Lung (tissue), 12 donors: ENCODE data around the gene CNTN5. TPM values are rescaled to one million over a fixed set of nuclear protein-coding genes. Genes with fewer than 3 reads are reported as not detected.

Experiments used
- ATAC-seq: fragments of 200-7000 bp; cut with Tn5 transposase; one replicate; pipeline ENCODE4 v1.9.1; 2020; ENCODE audit warnings: moderate number of reproducible peaks; ENCODE audit not compliant: insufficient read depth, low FRiP score
- DNase-seq, 3 donors: peaks; one replicate each; pipeline ENCODE4 v3.0.0-alpha.2; 2013 to 2017
- H3K27ac ChIP-seq, 2 donors: one replicate each; pipeline ENCODE4 v1.5.1; 2013; ENCODE audit warnings: mild to moderate bottlenecking in 2 of 2, moderate library complexity in 2 of 2, control low read depth in 1 of 2, inconsistent platforms in 1 of 2, low read depth in 1 of 2, low read length in 1 of 2
- H3K27me3 ChIP-seq, 3 donors: one replicate each; pipeline ENCODE4 v1.5.1; 2013; ENCODE audit warnings: low read length in 2 of 3; ENCODE audit not compliant: control insufficient read depth in 3 of 3, insufficient read depth in 3 of 3
- H3K36me3 ChIP-seq, 4 donors: one replicate each; pipeline ENCODE4 v1.5.1; 2013; ENCODE audit warnings: low read length in 4 of 4, mild to moderate bottlenecking in 1 of 4, moderate library complexity in 1 of 4; ENCODE audit not compliant: control insufficient read depth in 4 of 4, insufficient read depth in 4 of 4
- H3K4me1 ChIP-seq, 5 donors: one replicate each; pipeline ENCODE4 v1.5.1; 2013; ENCODE audit warnings: low read length in 5 of 5, mild to moderate bottlenecking in 2 of 5, moderate library complexity in 1 of 5; ENCODE audit not compliant: control insufficient read depth in 5 of 5, insufficient read depth in 5 of 5
- H3K4me3 ChIP-seq: one replicate; pipeline ENCODE4 v1.5.1; 2013; ENCODE audit warnings: mild to moderate bottlenecking, control low read depth, moderate library complexity
- H3K9ac ChIP-seq, 2 donors: one replicate each; pipeline ENCODE4 v1.5.1; 2013; ENCODE audit warnings: low read length in 2 of 2, control low read depth in 1 of 2; ENCODE audit not compliant: insufficient read depth in 1 of 2
- H3K9me3 ChIP-seq, 4 donors: one replicate each; pipeline ENCODE4 v1.5.1; 2013; ENCODE audit warnings: low read length in 3 of 4, mild to moderate bottlenecking in 1 of 4, moderate library complexity in 1 of 4; ENCODE audit not compliant: control insufficient read depth in 4 of 4, insufficient read depth in 3 of 4
- WGBS, 2 donors: extraction: QIAGEN DNeasy Blood & Tissue Kit; methylation state at CpG; one replicate each; pipeline ENCODE4 v1.1.7; 2013; 5-methylcytosine and 5-hydroxymethylcytosine counted together
- polyA plus RNA-seq, 2 donors: library from polyadenylated mRNA; stranded (reverse); fragments of 200-250 nt; gene quantifications; one replicate each; pipeline ENCODE4 v1.2.1, GENCODE V29; 2013
- total RNA-seq, 2 donors: library from RNA; depleted of rRNA in 1 of 2; stranded (reverse); fragments of >200 nt in 1 of 2; gene quantifications; one replicate each; pipeline ENCODE4 v1.2.1, GENCODE V29; 2014 to 2021
- TF ChIP-seq, protein P1 (sequence below): IDR thresholded peaks from 2 replicates; pipeline ENCODE4 v1.5.1; 2012; ENCODE audit warnings: mild to moderate bottlenecking; ENCODE audit errors: control extremely low read depth, extremely low read depth
- donor health status: control.
- donor health status: control.
- donor health status: Bipolar disorder and iron deficiency.
- donor health status: healthy.
- donor health status: DM: yes; HTN: yes; CAD: no.

Gene CNTN5
- total and polyA plus RNA-seq, 4 donors = 0.10 to 0.80 (median 0.44) TPM

- no peaks in the 10 kb centered on the region for H3K4me1 ChIP-seq
- H3K4me3 ChIP-seq = no peak overlapping the region
- 81 to 82% methylated on average over 5 of the region's 5 CpGs for WGBS, 2 donors
- no peaks in the 10 kb centered on the region for H3K9me3 ChIP-seq
- no peak overlapping the region for H3K27ac ChIP-seq
- TF ChIP-seq, protein P1, sequence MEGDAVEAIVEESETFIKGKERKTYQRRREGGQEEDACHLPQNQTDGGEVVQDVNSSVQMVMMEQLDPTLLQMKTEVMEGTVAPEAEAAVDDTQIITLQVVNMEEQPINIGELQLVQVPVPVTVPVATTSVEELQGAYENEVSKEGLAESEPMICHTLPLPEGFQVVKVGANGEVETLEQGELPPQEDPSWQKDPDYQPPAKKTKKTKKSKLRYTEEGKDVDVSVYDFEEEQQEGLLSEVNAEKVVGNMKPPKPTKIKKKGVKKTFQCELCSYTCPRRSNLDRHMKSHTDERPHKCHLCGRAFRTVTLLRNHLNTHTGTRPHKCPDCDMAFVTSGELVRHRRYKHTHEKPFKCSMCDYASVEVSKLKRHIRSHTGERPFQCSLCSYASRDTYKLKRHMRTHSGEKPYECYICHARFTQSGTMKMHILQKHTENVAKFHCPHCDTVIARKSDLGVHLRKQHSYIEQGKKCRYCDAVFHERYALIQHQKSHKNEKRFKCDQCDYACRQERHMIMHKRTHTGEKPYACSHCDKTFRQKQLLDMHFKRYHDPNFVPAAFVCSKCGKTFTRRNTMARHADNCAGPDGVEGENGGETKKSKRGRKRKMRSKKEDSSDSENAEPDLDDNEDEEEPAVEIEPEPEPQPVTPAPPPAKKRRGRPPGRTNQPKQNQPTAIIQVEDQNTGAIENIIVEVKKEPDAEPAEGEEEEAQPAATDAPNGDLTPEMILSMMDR = no peak
- H3K27me3 ChIP-seq = no peaks in the 10 kb centered on the region
- DNase-seq = no peak
- ATAC-seq = no peak
- H3K36me3 ChIP-seq = no peaks in the 10 kb centered on the region
- no peak overlapping the region for H3K9ac ChIP-seq
These were observed 609.9 kb downstream of the CNTN5 start for GRCh38 chr11:99630629-99631028.

DNA sequence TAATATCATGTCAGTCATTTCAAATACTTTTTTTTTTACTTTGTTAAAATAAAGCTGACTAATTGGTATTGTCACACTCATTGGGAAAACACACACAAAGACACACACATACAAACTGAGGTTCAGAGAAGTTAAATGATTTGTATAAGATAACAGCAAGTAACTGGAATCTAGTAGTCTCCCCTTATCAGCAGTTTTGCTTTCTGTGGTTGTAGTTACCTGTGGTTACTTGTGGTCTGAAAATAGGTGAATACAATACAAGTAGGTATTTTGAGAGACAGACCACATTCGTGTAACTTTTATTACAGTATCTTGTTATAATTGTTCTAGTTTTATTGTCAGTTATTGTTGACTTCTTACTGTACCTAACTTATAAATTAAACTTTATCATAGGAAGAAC is 610.9 kb downstream of the CNTN5 start:
- H3K27ac ChIP-seq = no peak overlapping the region
- no peaks in the 10 kb centered on the region for H3K27me3 ChIP-seq
- no peaks in the 10 kb centered on the region for H3K36me3 ChIP-seq
- no peak for DNase-seq
- ATAC-seq = no peak
- H3K4me1 ChIP-seq = no peaks in the 10 kb centered on the region
- H3K9ac ChIP-seq = no peak overlapping the region
- no peaks in the 10 kb centered on the region for H3K9me3 ChIP-seq
- WGBS, 2 donors = 77 to 83% methylated on average over 1 of the region's 1 CpG
- TF ChIP-seq, protein P1 = no peak
- H3K4me3 ChIP-seq = no peak overlapping the region

- Histone ChIP-seq H3K27ac (no peak overlapping the region), H3K9me3 (no peaks in the 10 kb centered on the region), H3K9ac (no peak overlapping the region), H3K27me3 (no peaks in the 10 kb centered on the region), H3K4me3 (no peak overlapping the region), H3K4me1 (no peaks in the 10 kb centered on the region), H3K36me3 (no peaks in the 10 kb centered on the region)
- DNase-seq = no peak
- TF ChIP-seq, protein P1 = no peak
- no peak for ATAC-seq
- 70 to 73% methylated on average over 2 of the region's 2 CpGs for WGBS, 2 donors
These were observed 612.2 kb downstream of the CNTN5 start for GRCh38 chr11:99632969-99633368.

GRCh38 chr11:99634581-99634980 is 613.8 kb downstream of the CNTN5 start:
- ATAC-seq = no peak
- Histone ChIP-seq H3K4me1 (no peaks in the 10 kb centered on the region), H3K9ac (no peak overlapping the region), H3K9me3 (peaks cover 0 to 3% (median 0%) of the 10 kb centered on the region in 4 donors), H3K4me3 (no peak overlapping the region), H3K27me3 (no peaks in the 10 kb centered on the region), H3K36me3 (no peaks in the 10 kb centered on the region), H3K27ac (no peak overlapping the region)
- TF ChIP-seq, protein P1 = no peak
- DNase-seq = no peak
- WGBS, 2 donors = 58 to 75% methylated on average over 4 of the region's 4 CpGs
